Activated CD4-positive, CD25-positive, alpha-beta regulatory T cell treated with anti-CD3 and anti-CD28 coated beads, Interleukin-2, amount 50 U/mL, for 72 hours (primary cell): ENCODE results near the gene LRRC63.
"Not testable (repeated sequence)": the region's sequence is repeated elsewhere in the genome, so short reads cannot be mapped to it uniquely, and the experiment has no call there.

Experiments
- DNase-seq: peaks from one replicate; pipeline ENCODE4 v3.0.0; 2021

LRRC63 gene, protein sequence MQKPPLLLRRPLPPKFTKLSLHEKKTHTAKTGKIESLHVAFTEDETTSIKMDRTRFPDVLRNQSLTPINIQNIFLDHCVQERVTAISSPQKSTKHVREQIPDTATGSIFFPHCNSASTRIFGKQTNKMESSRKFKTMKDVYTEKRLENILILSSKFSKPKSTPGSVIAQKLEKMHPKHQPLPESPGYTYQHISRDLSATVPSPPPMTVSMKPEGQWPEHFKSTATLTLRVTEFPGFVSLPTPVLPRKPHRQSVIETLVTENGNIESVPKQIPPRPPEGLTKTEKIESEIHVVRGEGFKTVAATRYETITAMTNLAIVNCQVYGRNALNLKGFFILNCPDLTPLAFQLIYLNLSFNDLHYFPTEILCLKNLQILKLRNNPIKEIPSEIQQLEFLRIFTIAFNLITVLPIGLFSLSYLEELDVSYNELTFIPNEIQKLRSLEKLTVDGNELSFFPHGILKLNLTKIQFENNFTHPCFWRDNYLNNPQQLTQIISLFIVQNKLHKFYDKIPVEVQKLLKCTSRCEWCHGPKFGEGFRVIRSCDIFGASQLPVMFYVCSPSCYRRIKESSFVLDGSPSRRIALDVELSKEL

DNA sequence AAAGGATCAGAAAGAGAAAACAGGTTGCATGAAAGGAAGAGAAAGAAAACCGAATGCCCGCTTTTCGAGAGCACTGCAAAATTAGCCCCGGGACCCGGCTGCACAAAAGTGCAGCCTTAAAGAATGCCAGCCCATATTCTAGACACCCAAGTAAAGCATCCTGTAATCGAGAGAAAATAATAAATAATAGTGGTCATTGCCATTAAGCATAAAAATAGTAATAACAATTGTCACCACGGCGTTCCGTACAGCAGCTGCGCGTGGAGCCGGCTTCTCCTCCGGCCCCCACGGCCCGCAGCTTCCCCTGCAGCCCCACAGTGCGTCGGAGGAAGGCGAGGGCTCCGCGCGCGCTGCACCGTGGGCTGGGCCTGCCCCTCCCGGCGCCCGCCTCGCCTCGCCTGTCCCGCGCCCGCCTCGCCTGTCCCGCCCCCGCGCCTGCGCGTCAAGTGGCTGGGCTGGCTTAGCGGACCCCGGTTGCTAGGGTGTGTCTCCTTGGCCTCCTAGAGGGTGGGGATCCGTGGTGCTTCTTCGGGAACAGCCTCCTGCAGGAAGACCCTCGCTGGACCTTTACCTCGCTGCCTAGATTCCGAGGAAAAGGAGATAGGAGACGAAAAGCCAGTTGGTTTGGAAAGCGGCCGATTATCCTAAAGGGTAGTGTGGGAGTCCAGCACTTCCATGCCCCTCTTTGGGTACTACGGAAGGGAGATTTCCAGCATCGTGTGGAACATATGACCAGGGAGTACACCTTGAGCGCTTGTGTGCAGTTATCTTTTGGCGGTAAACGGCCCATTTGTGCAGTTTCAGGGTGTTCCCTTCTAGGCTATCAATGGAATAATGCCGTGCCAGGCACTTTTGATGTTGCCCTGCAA, at the start of gene LRRC63:
Gene LRRC63, plus strand, starts transcription at position 446 of the 869 bp plus-strand sequence. CDS start 1,107 bp downstream, outside the sequence.
- DNase-seq: peak; percentile 82

DNA sequence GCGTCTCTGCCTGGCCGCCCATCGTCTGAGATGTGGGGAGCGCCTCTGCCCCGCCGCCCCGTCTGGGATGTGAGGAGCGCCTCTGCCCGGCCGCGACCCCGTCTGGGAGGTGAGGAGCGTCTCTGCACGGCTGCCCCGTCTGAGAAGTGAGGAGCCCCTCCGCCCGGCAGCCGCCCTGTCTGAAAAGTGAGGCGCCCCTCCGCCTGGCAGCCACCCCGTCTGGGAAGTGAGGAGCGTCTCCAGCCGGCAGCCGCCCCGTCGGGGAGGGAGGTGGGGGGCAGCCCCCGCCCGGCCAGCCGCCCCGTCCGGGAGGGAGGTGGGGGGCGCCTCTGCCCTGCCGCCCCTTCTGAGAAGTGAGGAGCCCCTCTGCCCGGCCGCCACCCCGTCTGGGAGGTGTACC, 49.0 kb upstream of the LRRC63 start:
- not testable (repeated sequence) for DNase-seq

GRCh38 chr13:46164661-46165060, 47.1 kb upstream of the LRRC63 start:
- no peak for DNase-seq

- DNase-seq: no peak
Measured at GRCh38 chr13:46165485-46166223, 46.1 kb upstream of the LRRC63 start.

- DNase-seq: no peak
Measured at GRCh38 chr13:46166224-46166584, 45.5 kb upstream of the LRRC63 start.

GRCh38 chr13:46166947-46167610, 44.6 kb upstream of the LRRC63 start:
- no peak for DNase-seq

- no peak for DNase-seq
Measured at GRCh38 chr13:46168341-46168740, 43.4 kb upstream of the LRRC63 start.

DNA sequence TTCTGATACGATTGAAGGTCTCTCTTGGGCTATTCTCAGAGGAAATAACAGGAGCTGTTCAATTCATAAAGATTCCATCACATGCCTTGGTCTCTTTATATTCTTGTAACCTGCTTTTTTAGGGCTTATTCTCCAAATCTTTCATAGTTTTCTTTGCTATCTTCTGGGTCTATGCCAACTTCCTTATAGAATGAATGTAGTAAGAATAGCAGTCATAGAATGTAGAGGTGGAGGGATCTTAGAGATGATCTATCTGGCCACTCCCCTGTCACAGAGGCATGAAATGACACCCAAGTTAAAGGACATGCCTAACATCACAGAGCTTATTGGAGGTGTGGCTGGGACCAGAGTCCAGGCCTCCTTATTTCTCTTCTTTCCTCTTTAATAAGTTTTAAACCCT, 42.9 kb upstream of the LRRC63 start:
- DNase-seq: no peak

DNA sequence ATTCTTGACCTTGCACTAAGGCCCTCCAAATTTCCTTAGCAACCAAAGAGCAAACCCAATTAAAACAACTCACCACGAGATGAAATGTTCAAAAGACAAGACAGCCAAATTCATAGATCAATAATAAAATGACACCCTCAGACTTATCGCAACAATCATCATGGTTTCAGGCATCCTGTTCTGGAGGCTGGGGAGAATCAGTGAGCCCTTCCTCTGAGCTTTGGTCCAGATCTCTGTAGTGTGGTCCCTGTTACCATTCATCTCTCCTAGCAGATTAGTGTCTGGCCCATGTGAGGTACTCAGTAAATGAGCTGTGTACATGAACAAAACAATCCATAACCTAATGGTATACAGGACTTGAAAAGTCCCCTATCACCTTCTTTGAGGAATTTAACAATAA, 42.0 kb upstream of the LRRC63 start:
- no peak for DNase-seq

DNA sequence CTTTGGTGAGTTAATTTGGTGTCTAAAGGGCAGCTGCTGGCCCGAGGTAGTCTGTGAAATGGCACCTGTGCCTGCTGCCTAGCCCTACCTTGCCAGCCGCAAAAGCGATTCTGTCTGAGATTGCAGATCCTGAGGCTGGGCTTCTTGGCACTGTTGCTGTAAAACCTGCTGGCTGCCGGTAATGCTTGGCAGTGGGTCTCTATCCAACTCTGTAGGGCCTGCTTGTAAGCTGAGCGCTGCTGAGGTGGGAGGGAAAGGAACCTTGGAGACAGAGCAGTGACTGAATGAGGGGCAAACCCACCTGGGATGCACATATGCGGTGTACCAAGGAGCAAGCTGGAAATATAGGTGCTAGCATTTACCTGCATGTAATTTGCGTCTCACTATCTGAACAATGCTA, 41.5 kb upstream of the LRRC63 start:
- DNase-seq: no peak

- no peak for DNase-seq
Measured at GRCh38 chr13:46170687-46171086, 41.0 kb upstream of the LRRC63 start.

DNA sequence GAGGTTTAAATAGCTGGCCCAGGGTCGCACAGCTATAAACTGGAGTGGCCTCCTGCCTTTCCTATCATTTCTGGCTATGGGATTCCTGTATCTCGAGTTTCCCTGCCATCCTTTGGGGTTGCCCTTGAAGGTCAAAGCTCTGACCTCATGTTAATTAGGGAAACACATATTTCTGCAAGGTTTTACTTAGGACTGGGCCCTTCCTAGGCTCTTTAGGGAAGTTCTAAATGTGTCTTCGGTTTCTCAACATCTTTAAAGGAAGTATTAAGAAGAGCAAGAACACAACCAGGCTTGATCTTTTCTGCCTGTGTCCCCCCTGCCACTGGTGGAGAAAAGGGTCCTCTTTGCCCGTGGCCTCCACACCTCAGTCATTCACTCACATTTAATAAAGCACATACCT, 40.5 kb upstream of the LRRC63 start:
- no peak for DNase-seq

- DNase-seq: no peak
Measured at GRCh38 chr13:46171739-46172138, 40.0 kb upstream of the LRRC63 start.

DNA sequence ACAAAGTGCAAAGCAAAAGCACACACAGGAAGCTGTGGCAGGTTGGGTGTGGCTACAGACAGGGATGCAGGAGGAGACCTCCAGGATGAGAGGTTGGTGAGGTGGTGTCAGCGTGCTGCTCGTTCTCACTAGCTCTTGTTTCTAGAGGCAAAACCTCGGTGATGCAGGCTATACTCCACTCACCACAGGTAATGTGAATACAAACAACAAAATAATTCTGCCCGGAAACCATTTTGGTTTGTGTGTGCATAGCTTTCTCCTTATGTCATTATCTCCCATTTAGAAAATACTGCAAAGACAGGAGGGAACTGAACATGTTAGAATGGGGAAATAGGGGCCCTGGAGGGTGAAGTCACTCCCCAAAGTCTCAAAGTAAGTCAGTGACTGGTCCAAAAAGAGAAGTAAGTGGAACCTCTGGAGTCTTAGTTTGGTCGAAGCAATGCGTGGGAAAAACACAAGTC, 39.2 kb upstream of the LRRC63 start:
- no peak for DNase-seq

DNA sequence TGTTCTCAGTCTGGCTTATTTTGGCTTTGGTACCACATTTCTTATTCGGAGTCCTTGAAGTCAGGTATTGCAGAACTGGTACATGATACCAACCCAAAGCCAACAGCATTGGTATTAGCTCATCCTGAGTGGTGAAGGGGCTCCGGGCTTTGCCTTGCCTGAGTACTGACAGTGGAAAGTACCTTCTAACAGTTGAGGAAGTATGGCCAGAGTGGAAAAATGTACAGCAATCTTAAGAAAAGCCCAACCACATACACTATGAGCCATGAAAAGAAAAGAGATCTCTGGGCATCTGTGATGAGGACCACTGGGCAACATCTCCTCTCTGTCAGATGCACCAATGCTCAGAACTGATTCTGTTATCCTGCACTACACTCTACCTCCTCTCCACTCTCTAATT, 38.1 kb upstream of the LRRC63 start:
- no peak for DNase-seq

DNA sequence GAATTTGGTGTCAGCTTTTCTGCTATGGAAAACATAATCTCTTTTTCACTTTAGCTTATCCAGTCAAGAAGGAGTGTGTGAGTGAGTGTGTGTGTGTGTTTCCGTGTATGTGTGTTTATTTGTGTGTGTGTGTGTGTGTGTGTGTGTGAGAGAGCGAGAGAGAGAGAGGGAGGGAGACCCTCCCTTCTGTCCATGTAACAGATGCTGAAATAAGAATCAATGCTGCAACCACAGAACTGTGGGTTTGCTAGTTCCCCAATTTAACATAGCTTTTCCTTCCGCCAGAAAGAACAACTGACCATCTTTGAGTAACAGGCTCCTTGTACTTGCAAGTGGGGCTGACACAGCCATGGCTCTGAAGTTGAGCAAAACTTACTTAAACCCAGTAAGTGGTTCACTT, 35.0 kb upstream of the LRRC63 start:
- DNase-seq: no peak

DNA sequence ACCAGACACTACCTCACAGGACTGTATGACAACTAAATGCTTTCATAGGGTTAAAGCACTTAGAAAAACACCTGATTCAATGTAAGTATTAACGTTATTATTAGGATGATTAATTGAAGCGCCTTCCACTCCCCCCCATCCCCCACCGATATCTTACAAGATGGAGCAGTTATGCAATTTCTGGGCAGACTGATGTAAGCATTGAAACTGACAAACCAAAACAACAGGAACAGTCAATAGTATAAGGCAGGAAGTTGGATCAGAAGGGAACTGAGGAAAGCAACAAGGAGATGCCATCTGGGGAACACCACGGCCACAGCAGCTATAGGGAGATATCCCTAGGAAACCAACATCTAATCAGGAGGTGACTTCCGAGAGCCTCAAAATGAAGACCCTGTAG, 33.6 kb upstream of the LRRC63 start:
- DNase-seq: no peak

GRCh38 chr13:46178821-46179220, 32.9 kb upstream of the LRRC63 start:
- no peak for DNase-seq

GRCh38 chr13:46179491-46179908, 32.2 kb upstream of the LRRC63 start:
- DNase-seq: peak; percentile 59

DNA sequence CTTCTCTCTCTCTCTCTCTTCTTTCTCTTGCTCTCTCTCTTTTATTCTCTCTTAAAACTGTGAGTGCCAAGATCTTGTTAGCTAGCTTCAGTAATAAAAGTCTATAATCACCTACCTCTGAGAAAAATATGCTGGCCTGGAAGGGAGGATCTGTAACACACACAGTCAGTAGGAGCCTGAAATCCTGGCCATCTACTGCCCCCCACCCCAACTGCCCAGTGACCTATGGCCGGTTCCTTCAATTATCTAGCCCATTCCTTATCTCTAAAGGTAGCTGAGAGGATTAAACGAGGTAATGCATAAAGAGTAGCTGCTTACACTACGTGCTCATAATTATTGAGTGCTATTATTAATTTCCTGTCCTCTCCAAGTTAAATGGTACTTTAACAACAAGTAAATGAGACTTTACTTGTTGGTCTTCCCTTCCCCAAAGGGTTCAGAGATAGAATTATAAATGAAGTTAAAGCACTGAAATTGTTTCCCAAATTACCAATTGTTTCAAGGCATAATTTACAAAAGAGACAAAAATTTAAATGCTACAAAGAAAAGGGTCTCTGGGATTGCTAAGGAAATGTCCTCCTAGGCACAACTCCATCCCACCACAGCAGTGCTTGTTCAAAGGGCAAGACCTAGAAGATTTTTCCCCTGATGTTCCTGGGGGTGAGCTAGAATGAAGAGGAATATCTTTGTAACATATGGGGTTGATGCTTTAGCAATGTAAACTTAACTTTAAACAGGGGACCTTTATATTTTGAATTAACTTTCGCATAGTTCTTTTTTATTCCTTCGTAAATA, 31.6 kb upstream of the LRRC63 start:
- DNase-seq: no peak

- DNase-seq: no peak
Measured at GRCh38 chr13:46181377-46181839, 30.3 kb upstream of the LRRC63 start.
